CD4-positive, alpha-beta T cell (primary cell): ENCODE data around the gene ATP11A. TPM values are rescaled to one million over a fixed set of nuclear protein-coding genes. Genes with fewer than 3 reads are reported as not detected.

Experiments used
- ATAC-seq: fragments of 200-7000 bp; cut with Tn5 transposase; one replicate; pipeline ENCODE4 v1.10.0; 2022; ENCODE audit warnings: mild to moderate bottlenecking; ENCODE audit not compliant: poor library complexity
- CTCF ChIA-PET: fragments of 350-600 bp; sonication (Branson Sonifier 250); formaldehyde crosslinking; loops from one replicate; lab custom pipeline; 2021; ENCODE audit warnings: antibody characterized with exemption, inconsistent platforms; lab: Charles Lee
- POLR2A ChIA-PET: fragments of 350-600 bp; sonication (Branson Sonifier 250); formaldehyde crosslinking; loops from one replicate; lab custom pipeline; 2021; ENCODE audit warnings: antibody characterized with exemption, inconsistent platforms; lab: Charles Lee
- DNase-seq, 14 experiments: peaks; one replicate each; pipeline ENCODE4 v3.0.0-alpha.2; 2013 to 2020; ENCODE audit warnings: mixed read lengths in 2 of 14
- H3K27ac ChIP-seq, 2 donors: one replicate each; pipeline versions ENCODE4 v1.5.1 to v1.7.0; 2013; ENCODE audit warnings: low read length in 2 of 2, low read depth in 1 of 2, mild to moderate bottlenecking in 1 of 2
- H3K27me3 ChIP-seq, 2 experiments: 1 replicate in 1 of 2; 2 replicates in 1 of 2; pipeline versions ENCODE4 v1.6.1 to v1.7.0; 2013; ENCODE audit warnings: low read length in 2 of 2, control low read depth in 1 of 2, mild to moderate bottlenecking in 1 of 2, moderate library complexity in 1 of 2; ENCODE audit not compliant: insufficient read depth in 2 of 2, control insufficient read depth in 1 of 2
- H3K36me3 ChIP-seq: one replicate; pipeline ENCODE4 v1.6.1; 2013; ENCODE audit warnings: low read length, control low read depth; ENCODE audit not compliant: insufficient read depth
- H3K4me1 ChIP-seq: one replicate; pipeline ENCODE4 v1.6.1; 2013; ENCODE audit warnings: low read length, control low read depth; ENCODE audit not compliant: insufficient read depth
- H3K4me3 ChIP-seq: one replicate; pipeline ENCODE4 v1.5.1; 2013; ENCODE audit warnings: mild to moderate bottlenecking, low read length, moderate library complexity
- H3K9me3 ChIP-seq, 2 experiments: 1 replicate in 1 of 2; 2 replicates in 1 of 2; pipeline versions ENCODE4 v1.6.1 to v1.7.0; 2013; ENCODE audit warnings: low read length in 2 of 2, mild to moderate bottlenecking in 2 of 2, control low read depth in 1 of 2, moderate library complexity in 1 of 2; ENCODE audit not compliant: control insufficient read depth in 1 of 2, insufficient read depth in 1 of 2
- H3K27ac Mint-ChIP-seq: one replicate; pipeline ENCODE4 v1.8.0; 2020; ENCODE audit warnings: mixed read lengths
- H3K27me3 Mint-ChIP-seq: one replicate; pipeline ENCODE4 v1.8.0; 2021; ENCODE audit warnings: mixed read lengths
- H3K36me3 Mint-ChIP-seq: one replicate; pipeline ENCODE4 v1.8.0; 2021; ENCODE audit warnings: low read depth, mixed read lengths
- H3K4me1 Mint-ChIP-seq: one replicate; pipeline ENCODE4 v1.8.0; 2021; ENCODE audit warnings: low read depth, mixed read lengths
- H3K4me3 Mint-ChIP-seq: one replicate; pipeline ENCODE4 v1.8.0; 2020; ENCODE audit warnings: mild to moderate bottlenecking, mixed read lengths
- H3K9me3 Mint-ChIP-seq: one replicate; pipeline ENCODE4 v1.8.0; 2020; ENCODE audit warnings: mixed read lengths
- intact Hi-C, 2 experiments: fragments of 100-400 bp; cut with DNase I in 1 of 2; cut with micrococcal nuclease in 1 of 2; formaldehyde crosslinking; loops; one replicate each; pipeline versions ENCODE4 v1.15.1 to v1.9.0; 2023 to 2025; cut with DNase I, micrococcal nuclease
- total RNA-seq, 174 experiments: library from RNA in 2 of 174; stranded (reverse) in 2 of 174; gene quantifications; one replicate each; pipeline ENCODE4 v1.2.3 and lab custom pipeline; 2021 to 2026
- TF ChIP-seq, protein P1 (sequence below): fragments of 200-600 bp; IDR thresholded peaks from one replicate; pipeline ENCODE4 v1.8.0; 2022; ENCODE audit warnings: antibody characterized with exemption, mild to moderate bottlenecking

Gene ATP11A
- total RNA-seq, 2 experiments from 2014 or later = 56.7 to 66.8 TPM

DNA sequence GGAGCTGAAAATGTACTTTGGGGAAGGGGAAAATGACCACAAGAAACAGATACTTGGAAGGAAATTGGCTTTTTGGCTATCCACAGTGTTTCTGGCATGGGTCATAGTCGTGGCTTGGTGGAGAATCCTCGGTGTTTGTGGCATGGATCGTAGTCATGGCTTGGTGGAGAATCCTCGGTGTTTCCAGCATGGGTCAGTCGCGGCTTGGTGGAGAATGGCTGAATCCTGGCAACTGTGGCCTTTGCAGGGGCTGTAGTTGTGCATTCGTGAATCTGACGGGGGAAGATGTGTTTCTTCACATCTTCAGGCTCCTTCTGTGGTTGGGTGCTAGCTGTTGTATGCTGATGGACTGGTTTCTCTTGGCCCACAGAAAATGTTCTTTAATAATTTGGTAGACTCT is 217.4 kb downstream of the ATP11A start:
- TF ChIP-seq, protein P1, sequence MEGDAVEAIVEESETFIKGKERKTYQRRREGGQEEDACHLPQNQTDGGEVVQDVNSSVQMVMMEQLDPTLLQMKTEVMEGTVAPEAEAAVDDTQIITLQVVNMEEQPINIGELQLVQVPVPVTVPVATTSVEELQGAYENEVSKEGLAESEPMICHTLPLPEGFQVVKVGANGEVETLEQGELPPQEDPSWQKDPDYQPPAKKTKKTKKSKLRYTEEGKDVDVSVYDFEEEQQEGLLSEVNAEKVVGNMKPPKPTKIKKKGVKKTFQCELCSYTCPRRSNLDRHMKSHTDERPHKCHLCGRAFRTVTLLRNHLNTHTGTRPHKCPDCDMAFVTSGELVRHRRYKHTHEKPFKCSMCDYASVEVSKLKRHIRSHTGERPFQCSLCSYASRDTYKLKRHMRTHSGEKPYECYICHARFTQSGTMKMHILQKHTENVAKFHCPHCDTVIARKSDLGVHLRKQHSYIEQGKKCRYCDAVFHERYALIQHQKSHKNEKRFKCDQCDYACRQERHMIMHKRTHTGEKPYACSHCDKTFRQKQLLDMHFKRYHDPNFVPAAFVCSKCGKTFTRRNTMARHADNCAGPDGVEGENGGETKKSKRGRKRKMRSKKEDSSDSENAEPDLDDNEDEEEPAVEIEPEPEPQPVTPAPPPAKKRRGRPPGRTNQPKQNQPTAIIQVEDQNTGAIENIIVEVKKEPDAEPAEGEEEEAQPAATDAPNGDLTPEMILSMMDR = no peak
- H3K36me3 Mint-ChIP-seq = no peaks in the 10 kb centered on the region
- DNase-seq = no peak
- H3K4me1 Mint-ChIP-seq = no peaks in the 10 kb centered on the region
- H3K4me3 Mint-ChIP-seq = no peak overlapping the region
- Histone ChIP-seq H3K27ac (no peak overlapping the region), H3K4me3 (no peak overlapping the region), H3K36me3 (no peaks in the 10 kb centered on the region), H3K4me1 (no peaks in the 10 kb centered on the region), H3K27me3 (peaks cover 0 to 9% of the 10 kb centered on the region in 2 experiments), H3K9me3 (peaks cover 13 to 28% of the 10 kb centered on the region in 2 experiments)
- intact Hi-C loops = no loop called here
- CTCF ChIA-PET = no interaction called here
- ATAC-seq = no peak
- no peak overlapping the region for H3K27ac Mint-ChIP-seq
- H3K27me3 Mint-ChIP-seq = peaks cover 7% of the 10 kb centered on the region
- H3K9me3 Mint-ChIP-seq = no peaks in the 10 kb centered on the region
- POLR2A ChIA-PET = interaction anchor here (0.5 kb wide), 1 partner anchor 257 kb away, joined by 5 read pairs; no protein-coding TSS in a partner anchor

DNA sequence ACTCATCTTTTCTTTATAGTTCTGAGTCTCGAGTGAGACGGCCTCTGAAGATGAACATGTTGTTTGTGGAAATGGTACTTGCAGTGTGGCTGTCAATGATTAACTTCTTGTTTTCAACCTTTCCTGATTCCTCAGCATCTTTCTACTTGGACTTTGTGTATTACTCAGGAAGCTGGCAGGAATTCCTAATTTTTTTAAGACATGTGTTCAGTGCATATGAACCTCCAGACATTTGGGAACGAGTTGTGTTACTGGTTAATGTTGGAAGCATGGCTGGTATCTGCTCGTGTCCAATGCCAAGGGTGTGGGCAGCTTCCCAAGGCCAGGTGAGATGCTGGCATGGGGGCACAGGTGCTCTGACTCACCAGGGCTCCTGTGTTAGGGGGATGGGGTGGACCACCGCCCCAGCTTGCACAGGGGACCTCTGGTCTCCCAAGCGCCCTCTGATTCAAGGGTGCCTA is 218.1 kb downstream of the ATP11A start:
- TF ChIP-seq, protein P1 = no peak
- Histone ChIP-seq H3K4me1 (no peaks in the 10 kb centered on the region), H3K36me3 (no peaks in the 10 kb centered on the region), H3K27ac (no peak overlapping the region), H3K9me3 (peaks cover 13 to 28% of the 10 kb centered on the region in 2 experiments), H3K27me3 (peaks cover 0 to 9% of the 10 kb centered on the region in 2 experiments), H3K4me3 (no peak overlapping the region)
- Mint-ChIP-seq H3K36me3 (no peaks in the 10 kb centered on the region), H3K4me3 (no peak overlapping the region), H3K9me3 (no peaks in the 10 kb centered on the region), H3K27ac (no peak overlapping the region), H3K4me1 (no peaks in the 10 kb centered on the region), H3K27me3 (peaks cover 7% of the 10 kb centered on the region)
- intact Hi-C loops = no loop called here
- ChIA-PET CTCF (no interaction called here), POLR2A (interaction anchor here (0.5 kb wide), 1 partner anchor 256 kb away, joined by 5 read pairs; no protein-coding TSS in a partner anchor)
- ATAC-seq (no peak), DNase-seq (no peak)

DNA sequence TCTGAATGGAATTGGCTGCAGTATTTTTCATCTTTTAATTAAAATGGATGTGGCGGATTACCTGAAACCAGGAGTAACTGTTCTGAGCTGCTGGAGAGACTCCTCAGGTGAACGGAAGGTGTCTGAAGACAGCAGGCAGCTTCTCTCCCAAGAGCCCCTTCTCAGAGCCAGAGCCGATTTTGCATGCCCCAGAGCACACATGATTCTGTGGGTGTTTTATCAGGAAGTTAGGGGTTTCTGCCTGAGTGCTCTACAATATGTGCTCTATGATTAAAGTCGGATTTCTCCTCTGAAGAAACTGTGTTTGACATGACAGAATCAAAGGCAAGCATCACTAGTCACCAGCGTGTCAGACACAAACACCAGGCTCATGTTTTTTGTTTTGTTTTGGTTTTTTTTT is 218.5 kb downstream of the ATP11A start:
- H3K9me3 ChIP-seq = peaks cover 13 to 28% of the 10 kb centered on the region in 2 experiments
- no peak overlapping the region for H3K4me3 ChIP-seq
- H3K4me1 Mint-ChIP-seq = no peaks in the 10 kb centered on the region
- H3K4me3 Mint-ChIP-seq = no peak overlapping the region
- peaks cover 0 to 9% of the 10 kb centered on the region in 2 experiments for H3K27me3 ChIP-seq
- H3K4me1 ChIP-seq = no peaks in the 10 kb centered on the region
- ChIA-PET CTCF (no interaction called here), POLR2A (no interaction called here)
- no peaks in the 10 kb centered on the region for H3K36me3 ChIP-seq
- ATAC-seq (no peak), DNase-seq (no peak)
- H3K9me3 Mint-ChIP-seq = no peaks in the 10 kb centered on the region
- no peak overlapping the region for H3K27ac Mint-ChIP-seq
- intact Hi-C loops = no loop called here
- H3K27me3 Mint-ChIP-seq = peaks cover 7% of the 10 kb centered on the region
- TF ChIP-seq, protein P1 = no peak
- no peak overlapping the region for H3K27ac ChIP-seq
- no peaks in the 10 kb centered on the region for H3K36me3 Mint-ChIP-seq
